PC-9 (cell line): ENCODE results near the gene PRKCH. TPM values are rescaled to one million over a fixed set of nuclear protein-coding genes. Genes with fewer than 3 reads are reported as not detected.

Experiments
- BruUV-seq: library from RNA; stranded (reverse); fragments of 400-500 nt; replicated peaks from 2 replicates; lab custom pipeline; 2021; lab: Mats Ljungman, UMichigan
- CTCF ChIA-PET: fragments of 300-600 bp; sonication (Branson Sonifier 250); formaldehyde crosslinking; loops from one replicate; lab custom pipeline; 2022; ENCODE audit warnings: antibody characterized with exemption; lab: Charles Lee
- POLR2A ChIA-PET: fragments of 300-600 bp; sonication (Branson Sonifier 250); formaldehyde crosslinking; loops from one replicate; lab custom pipeline; 2022; ENCODE audit warnings: antibody characterized with exemption; ENCODE audit not compliant: unreplicated experiment; lab: Charles Lee
- DNase-seq, 2 experiments: peaks; one replicate each; pipeline versions ENCODE4 v3.0.0 to v3.0.0-alpha.2; 2015 to 2022; ENCODE audit warnings: mixed read lengths in 1 of 2
- H2AFZ ChIP-seq: fragments of 200-600 bp; sonication (generic); 2 replicates; pipeline ENCODE4 v1.8.1; 2017; ENCODE audit warnings: antibody characterized with exemption
- H3F3A ChIP-seq: fragments of 200-600 bp; sonication (generic); 2 replicates; pipeline ENCODE4 v1.8.1; 2017; ENCODE audit warnings: antibody characterized with exemption, mild to moderate bottlenecking, low read depth; ENCODE audit not compliant: insufficient read depth
- H3K27ac ChIP-seq: fragments of 200-600 bp; sonication (generic); 2 replicates; pipeline ENCODE4 v1.6.1; 2016; ENCODE audit warnings: mixed run types
- H3K27me3 ChIP-seq: fragments of 200-600 bp; sonication (generic); 2 replicates; pipeline ENCODE4 v1.6.1; 2016; ENCODE audit warnings: low read depth, mixed run types; ENCODE audit not compliant: insufficient read depth
- H3K36me3 ChIP-seq: fragments of 200-600 bp; sonication (generic); 2 replicates; pipeline ENCODE4 v1.6.1; 2016; ENCODE audit warnings: low read depth, mixed run types
- H3K4me1 ChIP-seq: fragments of 200-600 bp; sonication (generic); replicated peaks from 2 replicates; pipeline ENCODE4 v1.6.1; 2016; ENCODE audit warnings: mixed run types; ENCODE audit not compliant: insufficient read depth
- H3K4me2 ChIP-seq: fragments of 200-600 bp; sonication (generic); 2 replicates; pipeline ENCODE4 v1.6.1; 2017; ENCODE audit warnings: mixed run types
- H3K4me3 ChIP-seq: fragments of 200-600 bp; sonication (generic); 2 replicates; pipeline ENCODE4 v1.6.1; 2016; ENCODE audit warnings: mixed run types
- H3K79me2 ChIP-seq: fragments of 200-600 bp; sonication (generic); 2 replicates; pipeline ENCODE4 v1.6.1; 2017; ENCODE audit warnings: low read depth, mixed run types
- H3K9me2 ChIP-seq: fragments of 200-600 bp; sonication (generic); 2 replicates; pipeline ENCODE4 v1.8.1; 2017; ENCODE audit warnings: mild to moderate bottlenecking; ENCODE audit not compliant: insufficient read depth
- H3K9me3 ChIP-seq: fragments of 200-600 bp; sonication (generic); 2 replicates; pipeline ENCODE4 v1.8.1; 2016; ENCODE audit warnings: low read depth; ENCODE audit not compliant: insufficient read depth
- H4K20me1 ChIP-seq: fragments of 200-600 bp; sonication (generic); 2 replicates; pipeline ENCODE4 v1.8.1; 2017; ENCODE audit not compliant: insufficient read depth
- EZH2 ChIP-seq: fragments of 200-600 bp; sonication (generic); IDR thresholded peaks from 2 replicates; pipeline ENCODE4 v1.8.0; 2017; ENCODE audit warnings: antibody characterized with exemption, low read depth
- intact Hi-C: fragments of 100-400 bp; cut with micrococcal nuclease; formaldehyde crosslinking; loops from one replicate; pipeline ENCODE4 v1.10.0; 2022; ENCODE audit not compliant: unreplicated experiment
- total RNA-seq: library from RNA; stranded (reverse); gene quantifications from 2 replicates; pipeline ENCODE4 v1.2.3, GENCODE V29; 2021
- TF ChIP-seq, protein P1 (sequence below): fragments of 200-600 bp; sonication (generic); conservative IDR thresholded peaks from 2 replicates; pipeline ENCODE4 v1.6.1; 2017; ENCODE audit warnings: mixed run types, antibody characterized with exemption, mild to moderate bottlenecking, moderate library complexity

The PRKCH gene
- total RNA-seq, 1 experiment from 2014 or later = 32.4 TPM

DNA sequence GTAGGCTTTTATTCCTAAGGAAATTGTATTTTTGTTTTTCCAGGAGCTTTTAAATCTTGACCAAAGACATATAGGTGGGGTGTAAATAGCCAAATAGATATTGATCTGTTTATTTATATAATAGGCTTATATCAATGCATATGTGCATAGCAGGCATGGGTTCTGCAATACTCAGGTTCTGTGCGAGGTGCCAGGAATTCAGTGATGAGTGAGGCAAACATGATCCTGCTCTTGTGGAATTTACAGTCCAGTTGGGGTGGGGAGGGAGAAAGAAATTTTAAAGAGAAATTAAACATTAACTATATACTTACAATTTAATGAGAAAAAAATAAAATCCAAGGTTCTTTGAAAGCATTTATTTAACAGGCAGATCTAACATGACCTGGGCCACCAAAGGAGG lies 213.7 kb downstream of the PRKCH start:
- peaks cover 82% of the 10 kb centered on the region for H3K4me1 ChIP-seq
- no peak overlapping the region for H3K4me3 ChIP-seq
- TF ChIP-seq, protein P1, sequence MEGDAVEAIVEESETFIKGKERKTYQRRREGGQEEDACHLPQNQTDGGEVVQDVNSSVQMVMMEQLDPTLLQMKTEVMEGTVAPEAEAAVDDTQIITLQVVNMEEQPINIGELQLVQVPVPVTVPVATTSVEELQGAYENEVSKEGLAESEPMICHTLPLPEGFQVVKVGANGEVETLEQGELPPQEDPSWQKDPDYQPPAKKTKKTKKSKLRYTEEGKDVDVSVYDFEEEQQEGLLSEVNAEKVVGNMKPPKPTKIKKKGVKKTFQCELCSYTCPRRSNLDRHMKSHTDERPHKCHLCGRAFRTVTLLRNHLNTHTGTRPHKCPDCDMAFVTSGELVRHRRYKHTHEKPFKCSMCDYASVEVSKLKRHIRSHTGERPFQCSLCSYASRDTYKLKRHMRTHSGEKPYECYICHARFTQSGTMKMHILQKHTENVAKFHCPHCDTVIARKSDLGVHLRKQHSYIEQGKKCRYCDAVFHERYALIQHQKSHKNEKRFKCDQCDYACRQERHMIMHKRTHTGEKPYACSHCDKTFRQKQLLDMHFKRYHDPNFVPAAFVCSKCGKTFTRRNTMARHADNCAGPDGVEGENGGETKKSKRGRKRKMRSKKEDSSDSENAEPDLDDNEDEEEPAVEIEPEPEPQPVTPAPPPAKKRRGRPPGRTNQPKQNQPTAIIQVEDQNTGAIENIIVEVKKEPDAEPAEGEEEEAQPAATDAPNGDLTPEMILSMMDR = no peak
- TF ChIP-seq EZH2 = no peak
- no peak overlapping the region for H2AFZ ChIP-seq
- H3K79me2 ChIP-seq = no peaks in the 10 kb centered on the region
- peaks cover 45% of the 10 kb centered on the region for H3F3A ChIP-seq
- H3K9me2 ChIP-seq = no peaks in the 10 kb centered on the region
- H3K27ac ChIP-seq = no peak overlapping the region; the same call in 1 of the 2 replicates
- CTCF ChIA-PET = no interaction called here
- intact Hi-C loops = no loop called here
- H3K4me2 ChIP-seq = no peak overlapping the region
- DNase-seq = no peak
- no TSS peak for BruUV-seq
- no peaks in the 10 kb centered on the region for H3K27me3 ChIP-seq
- POLR2A ChIA-PET = no interaction called here
- no peaks in the 10 kb centered on the region for H4K20me1 ChIP-seq
- 0 out of 2 replicates have a peak, but pooled peaks cover 14% of the 10 kb centered on the region for H3K36me3 ChIP-seq
- H3K9me3 ChIP-seq = no peaks in the 10 kb centered on the region

DNA sequence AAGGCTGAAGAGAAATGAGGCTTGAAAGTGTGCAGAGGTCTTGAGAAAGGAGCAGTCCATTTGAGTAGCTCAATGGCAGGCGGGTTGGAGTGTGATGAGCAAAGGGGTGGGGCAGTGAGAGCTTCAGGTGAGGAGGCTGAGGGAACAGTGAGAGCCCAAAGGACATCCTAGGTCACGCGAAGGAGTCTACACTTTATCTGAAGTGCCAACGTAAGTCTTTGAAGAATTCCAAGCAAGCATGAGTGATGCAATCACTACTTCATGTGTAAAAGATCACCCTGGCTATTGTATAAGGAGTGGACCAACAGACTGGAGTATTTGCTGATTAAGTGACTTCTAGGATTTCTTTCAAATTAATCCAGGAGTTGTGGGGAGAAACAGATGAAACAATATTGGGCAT lies 214.1 kb downstream of the PRKCH start:
- peak in 1 of 2 experiments; percentile 15 for DNase-seq
- Histone ChIP-seq H3K9me2 (no peaks in the 10 kb centered on the region), H3K9me3 (no peaks in the 10 kb centered on the region), H2AFZ (no peak overlapping the region), H3K4me3 (no peak overlapping the region), H3F3A (peaks cover 46% of the 10 kb centered on the region), H3K4me1 (peaks cover 82% of the 10 kb centered on the region), H3K36me3 (peaks cover 18% of the 10 kb centered on the region; the same call in 1 of the 2 replicates), H3K4me2 (no peak overlapping the region), H4K20me1 (no peaks in the 10 kb centered on the region), H3K27ac (peak overlapping the region; percentile 98; the same call in 1 of the 2 replicates), H3K27me3 (no peaks in the 10 kb centered on the region), H3K79me2 (no peaks in the 10 kb centered on the region)
- intact Hi-C loops = no loop called here
- no TSS peak for BruUV-seq
- CTCF ChIA-PET = no interaction called here
- POLR2A ChIA-PET = no interaction called here
- TF ChIP-seq EZH2 = no peak

GRCh38 chr14:61536661-61537562 lies 215.5 kb downstream of the PRKCH start:
- H3K4me1 ChIP-seq = peaks cover 68% of the 10 kb centered on the region
- peaks cover 20% of the 10 kb centered on the region; the same call in 1 of the 2 replicates for H3K36me3 ChIP-seq
- no peaks in the 10 kb centered on the region for H3K9me2 ChIP-seq
- H3F3A ChIP-seq = peaks cover 46% of the 10 kb centered on the region
- H3K4me3 ChIP-seq = no peak overlapping the region
- intact Hi-C loops = loop anchor here (1.0 kb wide), 5 partner anchors 10 to 65 kb away; no protein-coding TSS in a partner anchor
- TF ChIP-seq, protein P1 = no peak
- POLR2A ChIA-PET = interaction anchor here (0.6 to 0.9 kb wide), 7 partner anchors 26 to 1372 kb away, joined by 3 to 8 read pairs (median 4); partner anchors contain the start of gene DHRS7
- peak overlapping the region; percentile 98 for H3K27ac ChIP-seq
- no peaks in the 10 kb centered on the region for H4K20me1 ChIP-seq
- BruUV-seq = TSS peak; percentile 75
- no peak overlapping the region for H2AFZ ChIP-seq
- H3K79me2 ChIP-seq = no peaks in the 10 kb centered on the region
- no peaks in the 10 kb centered on the region for H3K27me3 ChIP-seq
- CTCF ChIA-PET = interaction anchor here (0.7 kb wide), 2 partner anchors 10 to 26 kb away, joined by 3 to 4 read pairs; no protein-coding TSS in a partner anchor
- peak overlapping the region; percentile 82 for H3K4me2 ChIP-seq
- peak in 1 of 2 experiments; percentile 36 for DNase-seq
- H3K9me3 ChIP-seq = no peaks in the 10 kb centered on the region
